PC-9 (cell line): ENCODE results near the gene ATG4B. TPM values are rescaled to one million over a fixed set of nuclear protein-coding genes. Genes with fewer than 3 reads are reported as not detected.
"Not testable (repeated sequence)": the region's sequence is repeated elsewhere in the genome, so short reads cannot be mapped to it uniquely, and the experiment has no call there.

ENCODE experiments used
- BruUV-seq: library from RNA; stranded (reverse); fragments of 400-500 nt; replicated peaks from 2 replicates; lab custom pipeline; 2021; lab: Mats Ljungman, UMichigan
- CTCF ChIA-PET: fragments of 300-600 bp; sonication (Branson Sonifier 250); formaldehyde crosslinking; loops from one replicate; lab custom pipeline; 2022; ENCODE audit warnings: antibody characterized with exemption; lab: Charles Lee
- POLR2A ChIA-PET: fragments of 300-600 bp; sonication (Branson Sonifier 250); formaldehyde crosslinking; loops from one replicate; lab custom pipeline; 2022; ENCODE audit warnings: antibody characterized with exemption; ENCODE audit not compliant: unreplicated experiment; lab: Charles Lee
- DNase-seq, 2 experiments: peaks; one replicate each; pipeline versions ENCODE4 v3.0.0 to v3.0.0-alpha.2; 2015 to 2022; ENCODE audit warnings: mixed read lengths in 1 of 2
- H2AFZ ChIP-seq: fragments of 200-600 bp; sonication (generic); 2 replicates; pipeline ENCODE4 v1.8.1; 2017; ENCODE audit warnings: antibody characterized with exemption
- H3F3A ChIP-seq: fragments of 200-600 bp; sonication (generic); 2 replicates; pipeline ENCODE4 v1.8.1; 2017; ENCODE audit warnings: antibody characterized with exemption, mild to moderate bottlenecking, low read depth; ENCODE audit not compliant: insufficient read depth
- H3K27ac ChIP-seq: fragments of 200-600 bp; sonication (generic); 2 replicates; pipeline ENCODE4 v1.6.1; 2016; ENCODE audit warnings: mixed run types
- H3K27me3 ChIP-seq: fragments of 200-600 bp; sonication (generic); 2 replicates; pipeline ENCODE4 v1.6.1; 2016; ENCODE audit warnings: low read depth, mixed run types; ENCODE audit not compliant: insufficient read depth
- H3K36me3 ChIP-seq: fragments of 200-600 bp; sonication (generic); 2 replicates; pipeline ENCODE4 v1.6.1; 2016; ENCODE audit warnings: low read depth, mixed run types
- H3K4me1 ChIP-seq: fragments of 200-600 bp; sonication (generic); replicated peaks from 2 replicates; pipeline ENCODE4 v1.6.1; 2016; ENCODE audit warnings: mixed run types; ENCODE audit not compliant: insufficient read depth
- H3K4me2 ChIP-seq: fragments of 200-600 bp; sonication (generic); 2 replicates; pipeline ENCODE4 v1.6.1; 2017; ENCODE audit warnings: mixed run types
- H3K4me3 ChIP-seq: fragments of 200-600 bp; sonication (generic); 2 replicates; pipeline ENCODE4 v1.6.1; 2016; ENCODE audit warnings: mixed run types
- H3K79me2 ChIP-seq: fragments of 200-600 bp; sonication (generic); 2 replicates; pipeline ENCODE4 v1.6.1; 2017; ENCODE audit warnings: low read depth, mixed run types
- H3K9me2 ChIP-seq: fragments of 200-600 bp; sonication (generic); 2 replicates; pipeline ENCODE4 v1.8.1; 2017; ENCODE audit warnings: mild to moderate bottlenecking; ENCODE audit not compliant: insufficient read depth
- H3K9me3 ChIP-seq: fragments of 200-600 bp; sonication (generic); 2 replicates; pipeline ENCODE4 v1.8.1; 2016; ENCODE audit warnings: low read depth; ENCODE audit not compliant: insufficient read depth
- H4K20me1 ChIP-seq: fragments of 200-600 bp; sonication (generic); 2 replicates; pipeline ENCODE4 v1.8.1; 2017; ENCODE audit not compliant: insufficient read depth
- CTCF ChIP-seq: fragments of 200-600 bp; sonication (generic); conservative IDR thresholded peaks from 2 replicates; pipeline ENCODE4 v1.6.1; 2017; ENCODE audit warnings: mixed run types, antibody characterized with exemption, mild to moderate bottlenecking, moderate library complexity
- EZH2 ChIP-seq: fragments of 200-600 bp; sonication (generic); IDR thresholded peaks from 2 replicates; pipeline ENCODE4 v1.8.0; 2017; ENCODE audit warnings: antibody characterized with exemption, low read depth
- intact Hi-C: fragments of 100-400 bp; cut with micrococcal nuclease; formaldehyde crosslinking; loops from one replicate; pipeline ENCODE4 v1.10.0; 2022; ENCODE audit not compliant: unreplicated experiment
- total RNA-seq: library from RNA; stranded (reverse); gene quantifications from 2 replicates; pipeline ENCODE4 v1.2.3, GENCODE V29; 2021

ATG4B gene
- total RNA-seq, 1 experiment from 2014 or later: 162 TPM

DNA sequence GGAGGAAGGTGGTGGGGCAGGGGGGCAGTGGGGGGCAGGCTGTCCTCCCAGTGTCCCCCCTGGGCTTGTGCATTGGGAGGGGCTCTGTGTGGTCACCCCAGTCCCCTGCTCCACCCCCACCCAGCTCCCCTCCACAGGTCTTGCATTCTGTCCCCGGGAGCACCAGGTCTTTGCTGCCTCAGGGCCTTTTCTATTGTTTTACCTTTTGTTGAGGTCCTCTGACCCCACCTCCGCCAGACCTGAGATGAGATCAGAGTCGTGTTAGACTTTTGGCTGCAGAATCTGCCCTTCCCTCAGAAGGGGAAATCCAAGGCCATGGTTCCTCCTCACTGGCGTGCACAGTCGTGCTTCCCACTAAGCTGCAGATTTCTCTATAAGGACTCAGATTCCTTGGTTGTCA is 20.8 kb downstream of the ATG4B start:
- ChIA-PET CTCF (interaction anchor here (0.7 kb wide), 1 partner anchor 215 kb away, joined by 4 read pairs; no protein-coding TSS in a partner anchor), POLR2A (no interaction called here)
- Histone ChIP-seq H3K9me3 (no peaks in the 10 kb centered on the region), H3F3A (peaks cover 5% of the 10 kb centered on the region; the same call in 1 of the 2 replicates), H3K36me3 (peaks cover 11% of the 10 kb centered on the region; the same call in 1 of the 2 replicates), H3K9me2 (no peaks in the 10 kb centered on the region), H4K20me1 (peaks cover 20% of the 10 kb centered on the region; the same call in 1 of the 2 replicates), H3K4me2 (no peak overlapping the region), H3K4me3 (no peak overlapping the region), H2AFZ (no peak overlapping the region), H3K27me3 (no peaks in the 10 kb centered on the region), H3K27ac (no peak overlapping the region), H3K79me2 (no peaks in the 10 kb centered on the region), H3K4me1 (no peaks in the 10 kb centered on the region)
- BruUV-seq: no TSS peak
- TF ChIP-seq EZH2 (no peak), CTCF (no peak)
- DNase-seq: no peak
- intact Hi-C loops: loop anchor here (2.0 kb wide), 1 partner anchor 807 kb away; no protein-coding TSS in a partner anchor

- Histone ChIP-seq H3K36me3 (peaks cover 11% of the 10 kb centered on the region; the same call in 1 of the 2 replicates), H3K4me3 (no peak overlapping the region), H3K27me3 (no peaks in the 10 kb centered on the region), H3F3A (peaks cover 5% of the 10 kb centered on the region; the same call in 1 of the 2 replicates), H3K4me1 (no peaks in the 10 kb centered on the region), H4K20me1 (peaks cover 20% of the 10 kb centered on the region; the same call in 1 of the 2 replicates), H3K9me2 (no peaks in the 10 kb centered on the region), H3K4me2 (no peak overlapping the region), H3K27ac (no peak overlapping the region), H2AFZ (no peak overlapping the region), H3K9me3 (no peaks in the 10 kb centered on the region), H3K79me2 (no peaks in the 10 kb centered on the region)
- peak; percentile 67 for TF ChIP-seq CTCF
- TF ChIP-seq EZH2: no peak
- intact Hi-C loops: loop anchor here (1.0 to 2.0 kb wide), 2 partner anchors 110 to 808 kb away; no protein-coding TSS in a partner anchor
- peak in 1 of 2 experiments; percentile 50 for DNase-seq
- BruUV-seq: no TSS peak
- POLR2A ChIA-PET: interaction anchor here (0.5 to 0.6 kb wide), 2 partner anchors 11 to 215 kb away, joined by 4 to 17 read pairs; no protein-coding TSS in a partner anchor
- CTCF ChIA-PET: interaction anchor here (0.6 kb wide), 1 partner anchor 15 kb away, joined by 6 read pairs; no protein-coding TSS in a partner anchor
These were observed 21.8 kb downstream of the ATG4B start for GRCh38 chr2:241659150-241659739.

DNA sequence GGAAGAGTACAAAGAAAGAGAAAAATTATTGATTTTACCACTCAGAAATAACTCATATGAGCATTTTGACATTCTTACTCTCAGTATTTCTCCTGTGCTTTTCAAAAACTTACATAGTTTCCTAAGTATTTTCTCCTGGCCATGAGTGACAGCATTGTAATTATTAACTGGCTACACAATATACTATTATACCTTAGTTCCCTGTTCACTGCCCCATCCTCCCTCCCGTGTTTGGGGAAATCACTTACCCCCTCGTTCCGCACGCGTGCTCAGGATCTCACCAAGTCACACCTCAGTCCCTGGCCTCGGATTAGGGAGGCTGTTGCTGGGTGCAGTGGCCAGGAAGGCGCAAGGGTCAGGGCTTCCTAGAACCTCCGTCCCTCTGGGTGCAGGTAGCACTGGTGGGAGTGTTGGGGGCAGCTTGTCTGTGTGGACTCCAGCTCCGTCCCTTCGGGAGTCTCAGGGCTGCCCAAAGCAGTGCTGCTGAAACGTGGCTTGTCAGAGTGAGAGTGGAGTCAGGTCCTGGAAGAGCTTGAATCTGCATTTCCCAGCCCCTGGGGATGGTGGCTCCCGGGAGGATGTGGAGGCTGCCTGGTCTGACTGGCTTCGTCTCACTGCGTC is 23.2 kb downstream of the ATG4B start:
- Histone ChIP-seq H3F3A (peaks cover 14% of the 10 kb centered on the region; the same call in 1 of the 2 replicates), H3K36me3 (peaks cover 11% of the 10 kb centered on the region; the same call in 1 of the 2 replicates), H3K9me2 (no peaks in the 10 kb centered on the region), H3K4me3 (no peak overlapping the region), H3K27ac (no peak overlapping the region), H3K79me2 (no peaks in the 10 kb centered on the region), H3K4me2 (no peak overlapping the region), H3K4me1 (no peaks in the 10 kb centered on the region), H3K9me3 (no peaks in the 10 kb centered on the region), H3K27me3 (no peaks in the 10 kb centered on the region), H4K20me1 (peaks cover 25% of the 10 kb centered on the region; the same call in 1 of the 2 replicates), H2AFZ (no peak overlapping the region)
- BruUV-seq: no TSS peak
- intact Hi-C loops: no loop called here
- ChIA-PET CTCF (no interaction called here), POLR2A (no interaction called here)
- DNase-seq: no peak
- TF ChIP-seq CTCF (no peak), EZH2 (no peak)

GRCh38 chr2:241662731-241663130 is 25.2 kb downstream of the ATG4B start:
- POLR2A ChIA-PET: interaction anchor here (0.7 kb wide), 1 partner anchor 21 kb away, joined by 3 read pairs; no protein-coding TSS in a partner anchor
- H3K36me3 ChIP-seq: peaks cover 11% of the 10 kb centered on the region; the same call in 1 of the 2 replicates
- H3K79me2 ChIP-seq, intact Hi-C loops, H2AFZ ChIP-seq, H3K27me3 ChIP-seq, BruUV-seq, CTCF ChIA-PET, H3K4me2 ChIP-seq, H3K4me1 ChIP-seq, H3K9me2 ChIP-seq, H3K4me3 ChIP-seq, DNase-seq, H3K9me3 ChIP-seq, H3K27ac ChIP-seq: not testable (repeated sequence)
- peaks cover 20% of the 10 kb centered on the region; the same call in 1 of the 2 replicates for H4K20me1 ChIP-seq
- peaks cover 14% of the 10 kb centered on the region; the same call in 1 of the 2 replicates for H3F3A ChIP-seq
